Fibroblast of villous mesenchyme (primary cell): Measurements from ENCODE around the gene ACIN1. TPM values are rescaled to one million over a fixed set of nuclear protein-coding genes. Genes with fewer than 3 reads are reported as not detected.

Source experiments
- DNase-seq: peaks from one replicate; pipeline ENCODE4 v3.0.0-alpha.2; 2010; ENCODE audit warnings: low read depth
- H3K4me3 ChIP-seq: 2 replicates; pipeline ENCODE4 v1.5.1; 2011; ENCODE audit warnings: low read depth, mild to moderate bottlenecking, low read length
- CTCF ChIP-seq: IDR thresholded peaks from 2 replicates; pipeline ENCODE4 v1.5.1; 2012; ENCODE audit warnings: low read depth, mild to moderate bottlenecking, low read length; ENCODE audit not compliant: insufficient read depth
- total RNA-seq: library from RNA; depleted of rRNA; stranded (reverse); fragments of >200 nt; gene quantifications from 2 replicates; pipeline ENCODE4 v1.2.3, GENCODE V29; 2012

ACIN1 gene
- total RNA-seq, 1 donor: 106 TPM

- no peak for DNase-seq
- no peak for TF ChIP-seq CTCF
These were observed 47.8 kb downstream of the ACIN1 start for GRCh38 chr14:23047034-23047634.

GRCh38 chr14:23045419-23046357 is 49.2 kb downstream of the ACIN1 start:
- DNase-seq: no peak
- no peak for TF ChIP-seq CTCF
- H3K4me3 ChIP-seq: no peak overlapping the region

More at GRCh38 chr14:23047034-23047634, 47.8 kb downstream of the ACIN1 start:
- H3K4me3 ChIP-seq: no peak overlapping the region

GRCh38 chr14:23044840-23045239 is 50.1 kb downstream of the ACIN1 start:
- H3K4me3 ChIP-seq: no peak overlapping the region
- TF ChIP-seq CTCF: no peak
- no peak for DNase-seq

- no peak for TF ChIP-seq CTCF
- no peak for DNase-seq
- H3K4me3 ChIP-seq: no peak overlapping the region
These were observed 51.2 kb downstream of the ACIN1 start for GRCh38 chr14:23043754-23044153.

- TF ChIP-seq CTCF: no peak
- no peak overlapping the region for H3K4me3 ChIP-seq
- DNase-seq: no peak
These were observed 51.8 kb downstream of the ACIN1 start for GRCh38 chr14:23043145-23043544.

- H3K4me3 ChIP-seq: no peak within 1 kb of the TSS
- DNase-seq: no peak
- no peak for TF ChIP-seq CTCF
These were observed 52.6 kb downstream of the ACIN1 start, which contains the start of gene PSMB11 for GRCh38 chr14:23042162-23042965. Gene PSMB11, plus strand, starts transcription at chr14:23042212. Its CDS starts 14 bp downstream, at chr14:23042226.
